HepG2 (cell line): ENCODE results near the gene SERPINB6. TPM values are rescaled to one million over a fixed set of nuclear protein-coding genes. Genes with fewer than 3 reads are reported as not detected.

ENCODE experiments used
- ELF4 ChIP-seq: sonication (generic); formaldehyde crosslinking; IDR thresholded peaks from 2 replicates; pipeline ENCODE4 v1.5.0; 2020; ENCODE audit warnings: missing genetic modification reagents, mild to moderate bottlenecking, moderate library complexity, borderline replicate concordance
- GLMP ChIP-seq: sonication (generic); formaldehyde crosslinking; IDR thresholded peaks from 2 replicates; pipeline ENCODE4 v1.9.0; 2021; ENCODE audit warnings: missing genetic modification reagents, mild to moderate bottlenecking, borderline replicate concordance
- HNF1A ChIP-seq, 2 experiments: sonication (generic) in 1 of 2; formaldehyde crosslinking in 1 of 2; IDR thresholded peaks; 2 replicates each; pipeline versions ENCODE4 v1.4.0 to v1.6.1; 2016 to 2020; ENCODE audit warnings: borderline replicate concordance in 1 of 2, low read depth in 1 of 2, mild to moderate bottlenecking in 1 of 2, missing genetic modification reagents in 1 of 2
- HNRNPL ChIP-seq: fragments of 200-400 bp; formaldehyde crosslinking; IDR thresholded peaks from 2 replicates; pipeline ENCODE4 v1.6.1; 2017; ENCODE audit warnings: mild to moderate bottlenecking, low read depth, low read length
- PHF8 ChIP-seq: sonication (generic); formaldehyde crosslinking; IDR thresholded peaks from 2 replicates; pipeline ENCODE4 v1.5.0; 2020; ENCODE audit warnings: missing genetic modification reagents
- ZNF124 ChIP-seq: sonication (generic); formaldehyde crosslinking; IDR thresholded peaks from 2 replicates; pipeline ENCODE4 v1.4.0; 2020; ENCODE audit warnings: missing genetic modification reagents
- ZNF280D ChIP-seq: sonication (generic); formaldehyde crosslinking; IDR thresholded peaks from 2 replicates; pipeline ENCODE4 v1.5.1; 2020; ENCODE audit warnings: mild to moderate bottlenecking, missing genetic modification reagents
- ZNF674 ChIP-seq: sonication (generic); formaldehyde crosslinking; IDR thresholded peaks from 2 replicates; pipeline ENCODE4 v1.5.0; 2020; ENCODE audit warnings: low read depth, mild to moderate bottlenecking, missing genetic modification reagents
- ZNF687 ChIP-seq: sonication (generic); formaldehyde crosslinking; IDR thresholded peaks from 2 replicates; pipeline ENCODE4 v1.5.1; 2020; ENCODE audit warnings: mild to moderate bottlenecking, missing genetic modification reagents, moderate library complexity
- ZSCAN12 ChIP-seq: sonication (generic); formaldehyde crosslinking; IDR thresholded peaks from 2 replicates; pipeline ENCODE4 v1.9.0; 2021; ENCODE audit warnings: mild to moderate bottlenecking, missing genetic modification reagents
- polyA plus RNA-seq, 8 experiments: library from polyadenylated mRNA; depleted of rRNA in 3 of 8; stranded (reverse) in 7 of 8; unstranded in 1 of 8; fragments of >200 nt; fragmentation: Illumina TruSeq in 4 of 8; extraction: Trizol in 4 of 8; gene quantifications; 2 replicates each; pipeline versions ENCODE4 v1.2.1 to v1.2.3, GENCODE V29; 2011 to 2016; ENCODE audit warnings: low read depth in 4 of 8, missing spikeins in 1 of 8, mixed read lengths in 1 of 8; ENCODE audit not compliant: insufficient read depth in 1 of 8
- total RNA-seq, 5 experiments: library from RNA; depleted of rRNA; stranded (reverse); fragments of >200 nt; fragmentation: Illumina TruSeq; extraction: Trizol; gene quantifications; 2 replicates each; pipeline ENCODE4 v1.2.3, GENCODE V29; 2016; ENCODE audit warnings: low read depth in 1 of 5

Gene SERPINB6
- total and polyA plus RNA-seq, 2 of the 13 experiments (the other 11 are each of a cell fraction or from before 2014, with no cell fraction given), result 38.2 to 61.3 TPM

GRCh38 chr6:2988426-2989331, 17.3 kb upstream of the SERPINB6 start (continued):
- TF ChIP-seq HNF1A (IDR thresholded peaks at IDR 0.05; ENCODE audit: low read depth) (peak; percentile 9; the same call in 1 of the 2 replicates), HNF1A (CRISPR knock-in tag; IDR thresholded peaks at IDR 0.05; ENCODE audit: borderline replicate concordance) (peak; percentile 76; the same call in 1 of the 2 replicates), ZNF674 (CRISPR knock-in tag) (peak; percentile 88; the same call in 1 of the 2 replicates), PHF8 (CRISPR knock-in tag) (peak; percentile 70), ZNF124 (CRISPR knock-in tag) (peak; percentile 66; the same call in 1 of the 2 replicates), ELF4 (0 out of 2 replicates have a peak, but pooled peaks have one; percentile 71), ZSCAN12 (CRISPR knock-in tag) (peak; percentile 76), GLMP (no peak), ZNF687 (CRISPR knock-in tag) (peak; percentile 97), HNRNPL (peak; percentile 83), ZNF280D (CRISPR knock-in tag) (peak; percentile 86)
